Measurements from ENCODE around the gene SLC31A2.

Gene SLC31A2

DNA sequence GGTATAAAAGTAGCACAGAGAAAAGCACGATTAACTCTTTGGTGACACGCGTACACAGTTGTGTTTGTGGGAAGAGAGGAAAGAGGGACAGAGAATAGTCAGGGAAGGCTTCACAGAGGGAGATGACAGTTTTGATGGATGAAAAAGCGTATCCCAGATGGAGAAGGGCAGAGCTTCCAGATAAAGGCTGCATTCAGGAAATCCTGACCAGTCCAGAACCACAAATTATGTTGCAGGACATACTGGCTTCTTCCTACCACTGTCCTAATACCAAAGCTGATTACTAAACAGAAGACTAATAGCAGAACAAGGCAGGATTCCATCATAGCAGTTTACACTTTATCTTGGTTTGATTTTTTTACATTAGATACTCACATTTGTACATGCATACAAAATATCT is 34.5 kb downstream of the SLC31A2 start:
- DNase-seq (ENCODE audit: low read depth in 1 of 2, low spot score in 1 of 2): no peak

DNA sequence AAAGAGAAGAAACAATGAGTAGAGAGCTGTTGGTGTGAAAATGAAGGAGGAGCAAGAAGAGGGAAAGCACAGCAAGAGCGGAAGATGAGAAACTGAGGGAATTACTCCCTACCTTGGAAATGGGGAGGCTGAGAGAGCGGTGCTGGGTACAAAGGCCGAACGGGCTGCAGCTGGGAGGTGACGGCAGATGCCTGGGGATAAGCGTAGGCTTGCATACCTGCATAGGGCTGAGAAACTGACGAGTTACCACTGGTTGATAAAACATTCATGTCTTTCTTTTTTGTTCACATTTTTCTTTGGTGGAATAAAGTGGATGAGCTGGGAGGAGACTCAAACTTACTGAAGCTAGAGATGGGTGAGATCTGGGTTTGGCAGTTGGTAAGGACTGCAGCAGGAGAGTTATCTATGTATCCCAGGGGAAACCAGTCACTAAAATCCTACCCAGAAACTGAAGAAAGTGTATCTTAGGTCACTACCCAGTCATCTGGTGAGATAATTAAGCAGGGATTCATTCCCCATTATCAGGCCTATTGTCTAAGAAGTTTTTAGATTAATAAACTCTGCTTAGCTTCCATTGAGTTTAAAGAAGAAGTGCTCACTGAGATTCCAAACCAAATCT is 35.4 kb downstream of the SLC31A2 start:
- no peak for DNase-seq (ENCODE audit: low read depth in 1 of 2, low spot score in 1 of 2)

DNA sequence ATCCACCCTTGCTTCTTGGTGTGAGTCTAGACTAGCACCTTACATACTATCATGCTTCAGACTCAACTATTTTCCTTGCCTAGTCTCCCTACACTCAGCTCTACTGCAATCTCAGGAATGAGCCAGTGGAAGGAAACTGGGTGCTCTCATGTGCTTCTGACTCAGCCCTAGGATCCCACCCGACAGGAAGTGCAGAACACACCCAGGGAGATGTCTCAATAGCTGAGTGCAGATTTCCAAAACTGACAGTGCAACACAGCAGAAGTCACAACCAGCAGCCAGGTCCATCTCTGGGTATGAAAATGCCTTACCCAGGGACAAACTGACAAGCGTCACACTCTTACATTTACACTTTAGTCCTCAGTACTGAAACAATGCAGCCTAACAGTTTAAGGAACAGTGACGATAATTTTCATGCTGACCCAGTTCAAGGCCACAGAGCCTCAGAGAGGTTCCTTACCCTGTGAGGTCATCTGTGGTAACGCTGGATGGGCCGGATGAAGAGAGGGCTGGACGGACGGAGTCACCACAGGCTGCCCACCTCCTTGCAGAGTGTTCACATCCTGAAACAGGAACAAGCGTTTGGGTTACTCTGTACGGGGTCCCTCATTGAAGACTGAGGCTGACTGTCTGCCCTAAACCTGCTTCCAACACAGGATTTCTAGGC is 37.3 kb downstream of the SLC31A2 start:
- no peak for DNase-seq (ENCODE audit: low read depth in 1 of 2, low spot score in 1 of 2)

DNA sequence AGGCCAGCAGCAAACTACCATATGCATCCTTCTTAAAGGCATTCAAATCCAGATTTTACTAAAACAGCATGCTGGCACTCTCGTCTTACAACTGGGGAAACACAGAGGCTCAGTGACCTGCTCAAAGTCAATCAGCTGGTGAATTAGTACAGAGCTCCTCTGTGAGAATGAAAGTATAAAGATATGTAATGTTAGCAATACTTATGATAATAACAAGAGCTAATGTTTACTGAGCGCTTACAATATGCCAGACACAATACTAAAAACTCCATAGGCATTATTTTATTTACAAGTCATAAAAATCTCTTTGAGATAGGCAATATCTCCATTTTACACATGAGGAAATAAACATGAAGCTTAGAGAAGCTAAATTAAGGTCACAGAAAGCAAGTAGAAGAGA is 41.6 kb downstream of the SLC31A2 start:
- DNase-seq (ENCODE audit: low read depth in 1 of 2, low spot score in 1 of 2): no peak

DNA sequence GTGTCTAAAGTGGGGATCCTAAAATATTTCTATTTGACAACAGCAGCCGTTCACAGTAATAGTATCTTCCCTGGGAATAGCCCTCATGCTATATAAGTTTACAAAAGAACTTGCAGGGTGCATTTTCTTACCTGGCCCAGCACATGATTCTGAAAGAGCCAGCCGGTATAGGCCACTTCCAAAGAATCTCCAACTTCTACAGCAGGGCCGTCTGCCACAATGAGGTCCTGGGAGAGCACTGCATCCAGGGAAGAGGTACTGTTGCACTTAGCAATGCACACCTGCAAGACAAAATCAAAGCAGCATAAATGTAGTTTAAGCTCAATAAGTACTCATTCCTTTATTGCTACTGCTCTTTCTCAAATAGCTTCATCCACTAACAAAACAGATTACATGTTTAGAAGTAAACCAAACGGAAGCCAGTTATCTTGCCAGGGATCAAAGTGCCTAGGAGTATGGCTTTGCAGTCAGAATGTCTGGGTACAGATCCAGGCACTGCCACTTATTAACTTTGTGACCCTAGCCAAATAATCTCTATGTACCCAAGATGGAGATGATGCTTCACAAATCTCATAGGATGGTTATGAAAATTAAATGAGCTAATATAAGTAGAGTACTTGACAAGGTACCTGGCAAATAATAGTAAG is 49.0 kb downstream of the SLC31A2 start:
- no peak for DNase-seq (ENCODE audit: low read depth in 1 of 2, low spot score in 1 of 2)

DNA sequence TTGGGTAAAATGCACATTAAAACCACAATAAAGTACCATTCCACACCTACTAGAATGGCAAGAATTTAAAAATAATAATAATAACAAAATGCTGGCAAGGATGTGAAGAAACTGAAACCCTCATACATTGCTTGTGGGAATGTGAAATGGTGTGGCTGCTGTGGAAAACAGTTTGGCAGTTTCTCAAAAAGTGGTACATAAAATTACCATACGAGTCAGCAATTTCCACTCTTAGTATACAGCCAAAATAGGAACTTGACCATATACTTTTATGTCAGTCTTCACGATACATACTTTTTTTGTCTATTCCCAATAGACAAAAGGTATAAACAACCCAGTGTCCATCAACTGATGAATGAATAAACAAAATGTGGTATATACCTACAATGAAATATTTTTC is 54.6 kb downstream of the SLC31A2 start:
- no peak for DNase-seq (ENCODE audit: low read depth in 1 of 2, low spot score in 1 of 2)

DNA sequence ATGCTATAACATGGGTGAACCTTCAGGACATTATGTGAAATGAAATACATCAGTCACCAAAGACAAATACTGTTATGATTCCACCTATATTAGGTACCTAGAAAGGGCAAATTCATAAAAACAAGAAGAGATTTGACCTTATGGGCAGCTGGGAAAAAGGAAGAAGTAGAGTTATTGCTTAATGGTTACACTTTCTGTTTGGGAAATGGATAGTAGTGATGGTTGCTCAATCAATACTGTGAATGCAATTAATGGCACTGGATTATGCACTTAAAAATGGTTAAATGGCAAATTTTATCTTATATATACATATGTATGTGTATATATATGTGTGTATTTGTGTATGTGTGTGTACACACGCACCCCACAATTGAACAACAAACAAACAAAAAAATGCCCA is 55.1 kb downstream of the SLC31A2 start:
- DNase-seq (ENCODE audit: low read depth in 1 of 2, low spot score in 1 of 2): no peak

DNA sequence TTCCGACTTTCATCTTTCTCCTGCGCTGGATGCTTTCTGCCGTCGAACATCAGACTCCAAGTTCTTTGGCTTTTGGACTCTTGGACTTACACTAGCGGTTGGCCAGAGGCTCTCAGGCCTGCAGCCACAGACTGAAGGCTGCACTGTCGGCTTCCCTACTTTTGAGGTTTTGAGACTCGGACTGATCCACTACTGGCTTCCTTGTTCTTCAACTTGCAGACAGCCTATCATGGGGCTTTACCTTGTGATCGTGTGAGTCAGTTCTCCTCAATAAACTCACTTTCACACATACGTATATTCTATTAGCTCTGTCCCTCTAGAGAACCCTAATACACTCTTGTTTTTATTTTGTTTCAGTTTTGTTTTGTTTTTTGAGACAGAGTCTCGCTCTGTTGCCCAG is 60.0 kb downstream of the SLC31A2 start:
- DNase-seq (ENCODE audit: low read depth in 1 of 2, low spot score in 1 of 2): no peak
